Inflammatory macrophage treated with lipopolysaccharide for 1 hour (primary cell): ENCODE results near the gene AGRN.
"Not testable (repeated sequence)": the region's sequence is repeated elsewhere in the genome, so short reads cannot be mapped to it uniquely, and the experiment has no call there.

Source experiments
- DNase-seq, 2 donors: peaks; one replicate each; pipeline ENCODE4 v3.0.0-alpha.2; 2020 to 2022

AGRN gene

GRCh38 chr1:1055841-1056736 is 36.2 kb downstream of the AGRN start:
- no peak for DNase-seq

DNA sequence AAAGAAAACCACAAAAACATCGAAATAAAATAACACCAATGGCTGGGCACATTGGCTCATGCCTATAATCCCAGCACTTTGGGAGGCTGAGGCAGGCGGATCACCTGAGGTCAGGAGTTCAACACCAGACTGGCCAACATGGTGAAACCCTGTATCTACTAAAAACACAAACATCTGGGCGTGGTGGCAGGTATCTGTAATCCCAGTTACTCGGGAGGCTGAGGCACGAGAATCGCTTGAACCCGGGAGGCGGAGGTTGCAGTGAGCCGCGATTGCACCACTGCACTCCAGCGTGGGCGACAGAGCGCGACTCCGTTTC is 37.8 kb downstream of the AGRN start:
- DNase-seq = not testable (repeated sequence)

- DNase-seq = no peak
Observed at GRCh38 chr1:1058088-1058905, 38.4 kb downstream of the AGRN start.

DNA sequence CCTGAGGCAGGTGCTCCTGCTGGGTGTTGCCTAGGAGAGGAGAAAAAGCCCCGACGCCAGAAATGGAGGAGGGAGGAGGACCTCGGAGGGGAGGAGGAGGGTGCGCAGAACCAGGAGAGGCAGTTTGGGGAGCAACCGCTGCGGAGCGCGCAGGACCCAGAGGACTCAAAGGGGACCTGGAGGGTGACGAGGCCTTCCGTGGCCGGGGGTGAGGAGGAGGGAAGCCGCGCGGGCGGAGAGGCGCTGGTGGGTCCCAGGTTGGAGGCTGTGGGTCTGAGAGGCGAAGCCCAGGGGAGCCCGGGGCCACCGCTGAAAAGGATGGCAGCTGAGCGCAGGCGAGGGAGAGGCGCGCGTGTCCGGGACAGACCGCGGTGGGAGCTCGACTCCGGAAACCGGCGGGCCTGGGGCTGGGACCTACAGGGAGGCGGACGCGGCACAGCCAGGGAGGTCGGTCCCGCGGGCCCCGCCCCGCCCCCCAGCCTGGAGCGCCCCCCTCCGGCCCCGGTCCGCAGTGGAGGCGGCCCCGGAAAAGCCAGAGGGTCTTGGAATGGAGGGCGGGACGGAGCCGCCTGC is 39.1 kb downstream of the AGRN start:
- peak in 1 of 2 donors; percentile 9 for DNase-seq

GRCh38 chr1:1059494-1060280 is 39.8 kb downstream of the AGRN start:
- peak; percentile 78 to 97 for DNase-seq

DNA sequence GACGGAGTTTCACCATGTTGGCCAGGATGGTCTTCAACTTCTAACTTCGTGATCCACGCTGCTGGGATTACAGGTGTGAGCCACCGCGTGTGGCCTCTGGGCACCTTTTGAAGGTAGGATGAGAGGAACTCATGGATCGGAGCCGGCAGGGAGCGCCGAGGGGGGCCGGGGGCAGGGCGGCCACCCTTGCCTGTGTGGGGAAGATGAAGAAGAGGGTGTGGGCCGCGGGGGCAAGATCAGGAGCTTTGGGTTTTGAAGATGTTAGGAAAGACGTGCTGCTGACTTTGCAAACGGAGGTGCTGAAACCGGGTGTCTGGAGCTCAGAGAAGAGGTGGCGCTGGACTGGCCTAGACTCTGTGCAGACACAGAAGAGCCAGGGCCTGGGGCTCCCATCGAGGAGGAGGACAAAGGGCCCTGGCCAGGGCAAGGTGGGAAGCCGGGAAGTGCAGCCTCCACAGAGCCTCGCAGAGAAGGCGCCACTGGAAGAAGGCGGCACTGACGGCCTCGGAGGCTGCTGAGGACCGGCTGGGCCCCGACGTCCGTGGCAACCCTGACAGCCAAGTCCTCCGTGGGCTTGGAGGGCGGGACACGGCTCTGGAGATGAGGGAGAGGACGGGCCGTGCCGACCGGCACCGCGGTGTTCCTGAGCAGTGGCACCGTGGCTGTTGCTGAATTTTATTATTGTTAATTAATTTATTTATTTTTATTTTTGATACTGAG is 40.5 kb downstream of the AGRN start:
- DNase-seq = no peak

- DNase-seq = peak in 1 of 2 donors; percentile 20
Observed at GRCh38 chr1:1061682-1062345, 41.9 kb downstream of the AGRN start.

- DNase-seq = no peak
Observed at GRCh38 chr1:1062348-1063163, 42.6 kb downstream of the AGRN start.

DNA sequence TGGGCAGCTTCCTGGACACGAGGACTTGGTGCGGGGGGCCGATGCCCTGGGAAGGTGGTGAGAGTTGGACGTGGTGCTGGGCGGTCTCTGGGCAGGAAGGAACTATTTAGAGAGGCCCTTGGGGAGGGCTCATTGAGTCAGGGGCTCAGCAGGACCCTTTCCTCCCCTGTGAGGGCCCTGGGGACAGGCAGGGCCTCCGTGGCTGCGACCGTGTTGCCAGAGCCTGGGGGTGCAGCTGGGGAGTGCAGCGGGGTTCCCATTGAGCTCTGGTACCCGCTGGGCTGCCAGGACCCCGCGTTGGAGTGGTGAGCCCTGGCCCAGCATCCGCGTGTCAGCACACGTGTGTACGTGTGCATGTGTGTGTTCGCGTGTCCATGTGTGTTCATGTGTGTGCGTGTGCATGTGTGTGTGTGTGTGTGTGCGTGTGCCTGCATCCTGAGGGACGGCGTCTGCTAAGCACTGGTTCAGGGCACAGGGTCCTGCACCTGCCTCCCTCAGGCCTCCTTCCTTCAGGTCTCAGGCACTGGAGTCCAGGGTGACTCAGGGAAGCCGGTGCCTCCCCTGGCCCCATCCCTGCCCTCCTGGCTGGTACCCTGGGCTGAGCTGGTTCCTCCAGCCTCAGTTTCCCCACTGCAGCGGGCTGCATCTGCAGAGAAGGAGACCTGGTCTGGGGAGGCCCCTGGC is 43.5 kb downstream of the AGRN start:
- no peak for DNase-seq

- DNase-seq = peak; percentile 81 to 89
Observed at GRCh38 chr1:1063945-1064831, 44.3 kb downstream of the AGRN start.

- no peak for DNase-seq
Observed at GRCh38 chr1:1065265-1065939, 45.5 kb downstream of the AGRN start.

DNA sequence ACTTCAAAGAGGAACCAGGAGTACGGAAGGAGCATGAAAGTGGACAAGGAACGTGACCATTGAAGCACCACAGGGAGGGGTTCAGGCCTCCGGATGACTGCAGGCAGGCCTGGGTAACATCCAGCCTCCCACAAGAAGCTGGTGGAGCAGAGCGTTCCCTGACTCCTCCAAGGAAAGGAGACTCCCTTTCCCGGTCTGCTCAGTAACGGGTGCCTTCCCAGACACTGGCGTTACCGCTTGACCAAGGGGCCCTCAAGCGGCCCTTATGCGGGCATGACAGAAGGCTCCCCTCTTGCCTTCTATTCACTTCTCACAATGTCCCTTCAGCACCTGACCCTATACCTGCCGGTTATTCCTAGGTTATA is 46.0 kb downstream of the AGRN start:
- DNase-seq = not testable (repeated sequence)

GRCh38 chr1:1066403-1067283 is 46.7 kb downstream of the AGRN start:
- no peak for DNase-seq

GRCh38 chr1:1067284-1067859 is 47.5 kb downstream of the AGRN start:
- DNase-seq = no peak

DNA sequence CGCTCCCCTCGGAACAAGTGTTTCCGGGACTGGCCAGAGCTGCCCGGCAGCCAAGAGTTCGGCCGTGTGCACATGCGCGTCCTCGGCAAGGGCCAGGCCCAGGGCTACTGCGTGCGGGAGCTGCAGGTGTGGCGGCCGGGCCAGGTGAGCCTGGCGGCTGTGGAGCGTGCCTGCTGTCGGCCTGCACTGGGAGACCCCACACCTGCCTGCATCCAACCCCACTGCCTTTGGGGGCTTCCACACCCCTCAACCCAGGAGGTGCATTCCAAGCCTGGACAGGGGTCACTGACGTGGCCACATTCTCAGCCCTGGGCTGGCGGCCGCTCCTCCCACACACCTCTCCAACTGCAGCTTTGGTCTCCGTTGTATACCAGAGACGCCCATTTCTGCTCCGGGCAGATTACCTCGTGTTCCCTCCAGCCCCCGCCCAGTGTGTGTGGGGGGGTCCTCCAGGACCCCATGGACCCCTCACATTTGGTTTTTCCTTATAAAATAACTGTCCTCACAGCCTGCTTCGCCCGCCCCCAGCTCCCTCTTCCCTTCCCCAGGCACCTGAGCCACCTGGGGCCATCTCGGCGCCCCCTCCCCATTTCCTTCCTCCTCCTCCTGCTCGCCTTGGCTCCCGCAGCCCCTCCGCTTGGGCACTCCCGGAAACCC is 48.1 kb downstream of the AGRN start:
- no peak for DNase-seq

DNA sequence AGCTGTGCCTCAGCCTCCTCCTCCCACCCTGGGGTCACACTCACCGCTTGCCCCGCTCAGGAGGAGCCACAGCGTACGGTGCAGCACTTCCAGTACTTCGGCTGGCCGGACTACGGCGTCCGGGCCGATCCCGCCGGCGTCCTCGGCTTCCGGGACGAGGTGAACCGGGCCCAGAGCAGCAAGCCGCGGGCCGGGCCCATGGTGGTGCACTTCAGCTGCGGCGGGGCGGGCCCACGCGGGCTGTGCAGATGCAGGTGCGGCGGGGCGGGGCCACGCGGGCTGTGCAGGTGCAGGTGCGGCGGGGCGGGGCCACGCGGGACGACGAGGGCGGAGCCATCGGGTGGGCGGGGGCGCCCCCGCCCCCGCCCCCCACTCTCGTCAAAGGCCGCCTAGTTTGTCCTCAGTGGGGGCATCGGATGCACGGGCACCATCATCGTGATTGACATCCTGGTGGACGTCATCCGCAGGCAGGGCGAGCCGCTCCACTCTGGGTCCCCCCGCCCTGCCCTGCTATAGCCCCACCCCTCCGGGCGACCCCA is 48.7 kb downstream of the AGRN start:
- DNase-seq = no peak
